NCI-H1417 (cell line): Measurements from ENCODE around the gene IL18BP.
A peak's percentile ranks its signal among the peaks of the same experiment; 100 is the strongest.

Source experiments
- DNase-seq, 3 experiments: peaks; one replicate each; lab custom pipeline; 2025; lab: John Stamatoyannopoulos, UW

IL18BP gene

GRCh38 chr11:71996946-71997345 is 1.8 kb upstream of the IL18BP start:
- no peak for DNase-seq

- no peak for DNase-seq
Observed at GRCh38 chr11:71997594-71997993, 1.1 kb upstream of the IL18BP start.

- DNase-seq: no peak
Observed at GRCh38 chr11:71998061-71998460, 648 bp upstream of the IL18BP start.

GRCh38 chr11:71999362-71999761 is 653 bp downstream of the IL18BP start:
- no peak for DNase-seq

GRCh38 chr11:71999798-72000197 is 1.1 kb downstream of the IL18BP start:
- DNase-seq: no peak

- no peak for DNase-seq
Observed at GRCh38 chr11:72000202-72000867, 1.6 kb downstream of the IL18BP start.

- no peak for DNase-seq
Observed at GRCh38 chr11:72001285-72001684, 2.6 kb downstream of the IL18BP start.

- DNase-seq: peak in 1 of 3 experiments; percentile 33
Observed at GRCh38 chr11:72001834-72002591, 3.3 kb downstream of the IL18BP start.

- no peak for DNase-seq
Observed at GRCh38 chr11:72002841-72003775, 4.4 kb downstream of the IL18BP start.

GRCh38 chr11:72003776-72004171 is 5.1 kb downstream of the IL18BP start:
- DNase-seq: no peak

GRCh38 chr11:72004515-72005346 is 6.0 kb downstream of the IL18BP start:
- no peak for DNase-seq

GRCh38 chr11:72005347-72006260 is 6.9 kb downstream of the IL18BP start:
- peak in 1 of 3 experiments; percentile 44 for DNase-seq

GRCh38 chr11:72006309-72007088 is 7.8 kb downstream of the IL18BP start:
- DNase-seq: no peak

- no peak for DNase-seq
Observed at GRCh38 chr11:72007089-72007476, 8.4 kb downstream of the IL18BP start.

GRCh38 chr11:72007587-72007986 is 8.9 kb downstream of the IL18BP start:
- DNase-seq: no peak

- DNase-seq: no peak
Observed at GRCh38 chr11:72008728-72009127, 10.0 kb downstream of the IL18BP start.

GRCh38 chr11:72009156-72009555 is 10.4 kb downstream of the IL18BP start:
- DNase-seq: no peak

- DNase-seq: no peak
Observed at GRCh38 chr11:72010529-72011233, 12.0 kb downstream of the IL18BP start.

- no peak for DNase-seq
Observed at GRCh38 chr11:72012091-72012630, 13.5 kb downstream of the IL18BP start.
